HG02759 (cell line): ENCODE measurements around the gene CCN5.
"Not testable (repeated sequence)": the region's sequence is repeated elsewhere in the genome, so short reads cannot be mapped to it uniquely, and the experiment has no call there.

Experiments
- ATAC-seq: cut with Tn5 transposase; IDR thresholded peaks from one replicate; pipeline ENCODE4 v1.9.1; 2021; ENCODE audit warnings: mild to moderate bottlenecking, moderate library complexity; ENCODE audit not compliant: unreplicated experiment

CCN5 gene

GRCh38 chr20:44694159-44694558 lies 21.0 kb upstream of the CCN5 start:
- no peak for ATAC-seq

GRCh38 chr20:44695295-44695673 lies 19.9 kb upstream of the CCN5 start:
- ATAC-seq, result no peak

- ATAC-seq, result no peak
Observed at GRCh38 chr20:44695674-44696300, 19.4 kb upstream of the CCN5 start.

- no peak for ATAC-seq
Observed at GRCh38 chr20:44696315-44696714, 18.9 kb upstream of the CCN5 start.

GRCh38 chr20:44697041-44697440 lies 18.1 kb upstream of the CCN5 start:
- ATAC-seq, result not testable (repeated sequence)

- no peak for ATAC-seq
Observed at GRCh38 chr20:44698351-44698750, 16.8 kb upstream of the CCN5 start.

- no peak for ATAC-seq
Observed at GRCh38 chr20:44700306-44700705, 14.9 kb upstream of the CCN5 start.

- ATAC-seq, result no peak
Observed at GRCh38 chr20:44701118-44701857, 13.9 kb upstream of the CCN5 start.

GRCh38 chr20:44701858-44702256 lies 13.3 kb upstream of the CCN5 start:
- ATAC-seq, result no peak

- ATAC-seq, result peak; percentile 67
Observed at GRCh38 chr20:44702776-44703175, 12.4 kb upstream of the CCN5 start.

GRCh38 chr20:44703183-44703925 lies 11.8 kb upstream of the CCN5 start:
- no peak for ATAC-seq

- no peak for ATAC-seq
Observed at GRCh38 chr20:44703956-44704488, 11.1 kb upstream of the CCN5 start.

GRCh38 chr20:44704551-44704971 lies 10.6 kb upstream of the CCN5 start:
- ATAC-seq, result no peak

GRCh38 chr20:44705364-44706094 lies 9.6 kb upstream of the CCN5 start:
- ATAC-seq, result no peak

GRCh38 chr20:44706301-44707017 lies 8.7 kb upstream of the CCN5 start:
- no peak for ATAC-seq

GRCh38 chr20:44707018-44707579 lies 8.1 kb upstream of the CCN5 start:
- no peak for ATAC-seq

- no peak for ATAC-seq
Observed at GRCh38 chr20:44709380-44709779, 5.8 kb upstream of the CCN5 start.

GRCh38 chr20:44709797-44710196 lies 5.4 kb upstream of the CCN5 start:
- no peak for ATAC-seq

- no peak for ATAC-seq
Observed at GRCh38 chr20:44711237-44711636, 3.9 kb upstream of the CCN5 start.

- no peak for ATAC-seq
Observed at GRCh38 chr20:44714102-44714700, 968 bp upstream of the CCN5 start.
